ENCODE results near the gene LRRK1. TPM values are rescaled to one million over a fixed set of nuclear protein-coding genes. Genes with fewer than 3 reads are reported as not detected.
A peak's percentile ranks its signal among the peaks of the same experiment; 100 is the strongest.

The LRRK1 gene
- total RNA-seq, 1 donor, result 5.5 TPM

DNA sequence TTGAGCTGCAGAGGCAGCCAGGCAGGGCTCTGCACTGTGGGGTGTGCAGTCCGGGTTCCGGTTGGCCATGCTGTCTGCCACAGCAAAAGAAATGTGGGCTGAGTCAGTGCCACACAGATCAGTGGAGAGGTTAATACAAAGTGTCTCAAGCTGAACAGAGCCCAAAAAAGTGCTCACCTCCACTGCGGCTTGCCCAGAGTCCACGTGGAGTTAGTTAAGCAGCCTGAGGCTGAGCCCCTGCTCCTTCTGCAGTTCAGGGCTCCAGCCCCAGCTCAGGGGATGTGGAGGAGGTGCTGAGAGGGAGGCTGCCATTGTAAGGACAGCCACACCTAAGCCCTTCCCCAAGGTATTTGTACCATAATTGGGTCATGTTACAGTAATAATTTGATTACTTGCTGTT lies 85.3 kb downstream of the LRRK1 start:
- H3K9me3 ChIP-seq (ENCODE audit: low read depth, low read length), result no peaks in the 10 kb centered on the region
- H3K4me3 ChIP-seq (ENCODE audit: low read length), result no peak overlapping the region
- H3K4me1 ChIP-seq (ENCODE audit: insufficient read depth, low read length), result peaks cover 29% of the 10 kb centered on the region
- no peaks in the 10 kb centered on the region for H3K27me3 ChIP-seq (ENCODE audit: insufficient read depth, low read length)

GRCh38 chr15:101004986-101005747 lies 86.0 kb downstream of the LRRK1 start:
- Histone ChIP-seq H3K9me3 (ENCODE audit: low read depth, low read length) (no peaks in the 10 kb centered on the region), H3K4me1 (ENCODE audit: insufficient read depth, low read length) (peaks cover 29% of the 10 kb centered on the region), H3K4me3 (ENCODE audit: low read length) (no peak overlapping the region), H3K27me3 (ENCODE audit: insufficient read depth, low read length) (no peaks in the 10 kb centered on the region)

DNA sequence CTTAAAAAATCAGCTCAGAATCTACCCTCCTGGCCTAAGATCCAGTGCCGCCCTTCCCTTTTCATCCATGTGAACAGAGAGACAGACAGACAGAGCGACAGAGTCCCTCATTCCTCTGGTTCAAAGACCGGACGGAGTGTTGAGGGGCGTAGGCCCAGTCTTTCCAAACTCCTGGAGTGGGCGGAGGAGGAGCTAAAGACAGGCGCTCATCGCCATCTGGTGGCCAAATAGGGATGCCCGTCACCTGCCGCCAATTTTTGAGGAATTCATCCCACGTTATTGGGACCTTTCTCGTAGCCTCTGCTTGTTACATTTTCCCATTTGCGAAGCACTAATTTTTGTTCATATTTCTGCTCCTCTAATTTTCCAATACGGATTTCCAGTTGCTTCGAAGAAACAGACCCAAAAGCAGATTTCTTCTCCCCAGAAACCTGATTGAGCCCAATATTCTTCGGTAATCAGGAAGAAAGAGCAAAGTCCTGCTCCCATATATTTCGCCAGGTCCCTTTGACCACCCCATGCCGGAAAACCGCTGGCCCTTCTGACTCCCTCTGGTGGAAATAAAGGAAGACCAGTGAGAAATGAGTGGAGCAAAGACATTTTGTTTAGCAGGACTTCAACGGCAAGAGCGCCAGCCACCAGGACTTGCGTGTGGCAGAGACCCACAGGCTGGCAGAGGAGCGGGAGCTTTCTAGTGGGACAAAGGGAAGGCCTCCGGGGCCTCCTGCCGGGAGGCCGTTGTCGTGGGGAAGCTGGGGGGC lies 88.0 kb downstream of the LRRK1 start:
- peaks cover 29% of the 10 kb centered on the region for H3K4me1 ChIP-seq (ENCODE audit: insufficient read depth, low read length)
- H3K9me3 ChIP-seq (ENCODE audit: low read depth, low read length), result no peaks in the 10 kb centered on the region
- no peak overlapping the region for H3K4me3 ChIP-seq (ENCODE audit: low read length)
- no peaks in the 10 kb centered on the region for H3K27me3 ChIP-seq (ENCODE audit: insufficient read depth, low read length)

GRCh38 chr15:101008158-101009139 lies 89.3 kb downstream of the LRRK1 start:
- peak overlapping the region; percentile 37 for H3K4me3 ChIP-seq (ENCODE audit: low read length)
- no peaks in the 10 kb centered on the region for H3K9me3 ChIP-seq (ENCODE audit: low read depth, low read length)
- H3K27me3 ChIP-seq (ENCODE audit: insufficient read depth, low read length), result no peaks in the 10 kb centered on the region
- peaks cover 21% of the 10 kb centered on the region for H3K4me1 ChIP-seq (ENCODE audit: insufficient read depth, low read length)

- no peak overlapping the region for H3K4me3 ChIP-seq (ENCODE audit: low read length)
- no peaks in the 10 kb centered on the region for H3K27me3 ChIP-seq (ENCODE audit: insufficient read depth, low read length)
- H3K4me1 ChIP-seq (ENCODE audit: insufficient read depth, low read length), result peaks cover 21% of the 10 kb centered on the region
- H3K9me3 ChIP-seq (ENCODE audit: low read depth, low read length), result no peaks in the 10 kb centered on the region
Observed at GRCh38 chr15:101009176-101009575, 90.0 kb downstream of the LRRK1 start.

DNA sequence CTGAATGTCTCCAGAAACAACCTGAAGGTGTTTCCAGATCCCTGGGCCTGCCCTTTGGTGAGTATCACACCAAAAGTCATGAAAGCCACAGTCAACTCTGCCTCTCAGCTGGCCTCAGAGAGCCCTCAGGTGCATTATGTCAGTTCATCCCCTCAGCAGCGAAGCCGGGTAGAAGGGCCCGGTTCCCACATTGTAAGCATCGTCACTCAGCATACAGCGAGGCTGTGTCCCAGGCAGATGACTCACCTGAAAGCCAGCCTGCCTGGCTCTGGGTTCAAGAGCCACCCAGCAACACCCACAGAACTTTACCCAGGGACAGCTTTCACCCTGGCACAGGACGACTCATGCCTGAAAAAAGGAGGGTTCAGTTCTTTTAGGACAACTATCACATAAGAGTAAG lies 91.6 kb downstream of the LRRK1 start:
- Histone ChIP-seq H3K4me1 (ENCODE audit: insufficient read depth, low read length) (peaks cover 21% of the 10 kb centered on the region), H3K9me3 (ENCODE audit: low read depth, low read length) (no peaks in the 10 kb centered on the region)

DNA sequence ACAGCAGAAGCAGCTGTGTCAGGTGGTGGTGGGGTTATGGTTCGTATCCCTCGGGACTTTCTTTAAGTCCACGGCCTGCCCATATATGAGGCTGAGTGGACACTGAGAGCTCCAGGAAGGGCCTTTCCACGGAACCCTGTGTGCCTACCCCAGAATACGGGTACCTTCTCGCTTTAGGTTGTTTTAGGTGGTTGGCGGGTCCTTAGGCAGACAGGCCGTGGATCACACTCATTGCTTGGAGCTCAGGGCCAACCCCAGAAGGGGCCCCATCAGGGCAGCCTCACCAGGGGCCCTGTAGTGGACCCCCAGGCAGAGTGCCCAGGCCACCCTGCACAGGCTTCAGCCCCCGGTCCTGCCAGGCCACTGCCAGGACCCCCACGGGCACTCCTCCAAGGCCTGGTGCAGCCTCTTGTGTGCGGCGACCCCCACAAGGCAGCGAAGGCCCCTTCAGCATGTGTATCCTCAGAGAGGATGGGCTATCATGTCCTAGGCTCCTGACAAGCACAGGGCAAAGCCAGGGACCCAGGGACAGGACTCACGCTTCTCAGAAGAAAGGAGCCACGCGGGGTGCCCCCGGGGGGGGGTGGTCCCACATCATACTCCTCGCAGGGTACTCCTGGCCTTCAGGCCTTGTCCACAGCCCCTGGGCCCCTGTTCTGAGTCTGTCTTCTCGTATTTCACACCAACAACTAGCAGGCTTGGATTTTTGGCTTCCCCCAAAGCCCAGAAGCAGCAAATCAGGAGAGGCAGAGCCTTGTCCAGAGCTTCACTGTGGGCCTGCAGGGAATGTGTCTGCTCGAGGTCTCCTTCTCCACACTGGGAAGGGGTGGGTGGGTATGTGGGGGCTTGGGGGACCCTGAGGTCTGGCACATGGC lies 93.4 kb downstream of the LRRK1 start:
- Histone ChIP-seq H3K4me3 (ENCODE audit: low read length) (no peak overlapping the region), H3K4me1 (ENCODE audit: insufficient read depth, low read length) (peaks cover 18% of the 10 kb centered on the region), H3K9me3 (ENCODE audit: low read depth, low read length) (no peaks in the 10 kb centered on the region), H3K27me3 (ENCODE audit: insufficient read depth, low read length) (no peaks in the 10 kb centered on the region)

More for the DNA sequence above, 91.6 kb downstream of the LRRK1 start:
- Histone ChIP-seq H3K4me3 (ENCODE audit: low read length) (no peak overlapping the region), H3K27me3 (ENCODE audit: insufficient read depth, low read length) (no peaks in the 10 kb centered on the region)

- H3K9me3 ChIP-seq (ENCODE audit: low read depth, low read length), result no peaks in the 10 kb centered on the region
- no peak overlapping the region for H3K4me3 ChIP-seq (ENCODE audit: low read length)
- no peaks in the 10 kb centered on the region for H3K27me3 ChIP-seq (ENCODE audit: insufficient read depth, low read length)
- peaks cover 16% of the 10 kb centered on the region for H3K4me1 ChIP-seq (ENCODE audit: insufficient read depth, low read length)
Observed at GRCh38 chr15:101013201-101013550, 94.0 kb downstream of the LRRK1 start.

DNA sequence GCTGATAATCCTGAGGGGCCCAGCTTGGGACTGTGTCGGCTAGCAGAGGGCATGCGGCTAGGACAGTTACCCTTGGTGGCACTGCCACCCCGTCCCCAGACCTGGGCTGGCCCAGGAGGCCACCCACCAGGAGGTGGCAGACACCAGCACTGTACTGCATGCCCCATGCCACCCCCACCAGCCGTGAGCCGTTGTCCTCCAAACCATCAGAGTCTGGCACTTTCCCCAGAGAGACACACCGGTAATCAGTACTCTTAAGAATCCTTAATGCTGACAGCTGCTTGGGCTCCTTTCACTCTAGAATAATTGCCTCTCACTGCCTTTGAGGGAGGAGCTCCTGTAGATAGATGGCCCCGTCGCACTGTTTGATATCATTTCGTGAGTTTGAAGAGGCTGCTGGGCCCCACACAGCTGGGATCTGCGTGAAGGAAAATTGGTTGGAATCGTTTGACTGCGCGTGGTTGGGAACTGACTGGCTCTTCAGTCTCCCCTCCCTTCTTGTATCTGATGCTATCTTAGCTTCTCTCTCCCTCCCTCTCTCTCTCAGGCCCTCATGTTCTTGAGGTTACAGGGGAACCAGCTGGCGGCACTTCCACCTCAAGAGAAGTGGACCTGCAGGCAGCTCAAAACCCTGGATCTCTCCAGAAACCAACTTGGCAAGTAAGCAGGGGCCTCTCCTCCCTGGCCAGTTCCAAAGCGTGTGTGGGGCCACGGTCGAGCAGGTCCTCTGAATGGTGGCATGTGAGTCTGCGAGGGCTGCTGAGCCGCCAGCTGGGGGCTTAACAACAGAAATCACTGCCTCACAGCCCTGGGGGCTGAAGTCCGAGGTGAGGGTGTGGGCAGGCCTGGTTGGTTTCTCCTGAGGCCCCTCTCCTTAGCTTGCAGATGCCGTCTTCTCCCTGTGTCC lies 94.9 kb downstream of the LRRK1 start:
- no peak overlapping the region for H3K4me3 ChIP-seq (ENCODE audit: low read length)
- no peaks in the 10 kb centered on the region for H3K9me3 ChIP-seq (ENCODE audit: low read depth, low read length)
- peaks cover 13% of the 10 kb centered on the region for H3K4me1 ChIP-seq (ENCODE audit: insufficient read depth, low read length)
- H3K27me3 ChIP-seq (ENCODE audit: insufficient read depth, low read length), result no peaks in the 10 kb centered on the region

- Histone ChIP-seq H3K9me3 (ENCODE audit: low read depth, low read length) (no peaks in the 10 kb centered on the region), H3K4me1 (ENCODE audit: insufficient read depth, low read length) (peaks cover 13% of the 10 kb centered on the region), H3K27me3 (ENCODE audit: insufficient read depth, low read length) (no peaks in the 10 kb centered on the region), H3K4me3 (ENCODE audit: low read length) (no peak overlapping the region)
Observed at GRCh38 chr15:101014921-101015841, 96.0 kb downstream of the LRRK1 start.

- Histone ChIP-seq H3K9me3 (ENCODE audit: low read depth, low read length) (no peaks in the 10 kb centered on the region), H3K27me3 (ENCODE audit: insufficient read depth, low read length) (no peaks in the 10 kb centered on the region), H3K4me3 (ENCODE audit: low read length) (no peak overlapping the region), H3K4me1 (ENCODE audit: insufficient read depth, low read length) (peaks cover 13% of the 10 kb centered on the region)
Observed at GRCh38 chr15:101016581-101016980, 97.4 kb downstream of the LRRK1 start.

- Histone ChIP-seq H3K4me3 (ENCODE audit: low read length) (no peak overlapping the region), H3K9me3 (ENCODE audit: low read depth, low read length) (no peaks in the 10 kb centered on the region), H3K4me1 (ENCODE audit: insufficient read depth, low read length) (peaks cover 13% of the 10 kb centered on the region), H3K27me3 (ENCODE audit: insufficient read depth, low read length) (no peaks in the 10 kb centered on the region)
Observed at GRCh38 chr15:101017093-101017754, 98.1 kb downstream of the LRRK1 start.
